H9 (cell line): ENCODE data around the gene DMBT1. TPM values are rescaled to one million over a fixed set of nuclear protein-coding genes. Genes with fewer than 3 reads are reported as not detected.

Source experiments
- DNase-seq: peaks from one replicate; pipeline ENCODE4 v3.0.0-alpha.2; 2017
- H2AFZ ChIP-seq: one replicate; pipeline ENCODE4 v1.6.1; 2013; ENCODE audit warnings: mild to moderate bottlenecking, low read length, control low read depth, moderate library complexity
- H2AK5ac ChIP-seq: 2 replicates; pipeline ENCODE4 v1.6.1; 2013; ENCODE audit warnings: low read length, control low read depth, mixed read lengths; ENCODE audit not compliant: insufficient read length
- H2BK120ac ChIP-seq: one replicate; pipeline ENCODE4 v1.6.1; 2013; ENCODE audit warnings: low read depth, mild to moderate bottlenecking, low read length, control low read depth, inconsistent platforms; ENCODE audit not compliant: poor library complexity, severe bottlenecking
- H2BK12ac ChIP-seq: 2 replicates; pipeline ENCODE4 v1.6.1; 2013; ENCODE audit warnings: low read length, control low read depth, mixed read lengths, low read depth; ENCODE audit not compliant: insufficient read length
- H2BK15ac ChIP-seq: 2 replicates; pipeline ENCODE4 v1.6.1; 2013; ENCODE audit warnings: low read depth, low read length, control low read depth
- H2BK20ac ChIP-seq: one replicate; pipeline ENCODE4 v1.6.1; 2013; ENCODE audit warnings: low read depth, mild to moderate bottlenecking, low read length, control low read depth, inconsistent platforms; ENCODE audit not compliant: poor library complexity, severe bottlenecking
- H2BK5ac ChIP-seq: 2 replicates; pipeline ENCODE4 v1.6.1; 2013; ENCODE audit warnings: low read length, control low read depth, mixed read lengths; ENCODE audit not compliant: insufficient read length
- H3K14ac ChIP-seq: 2 replicates; pipeline ENCODE4 v1.6.1; 2013; ENCODE audit warnings: low read length, control low read depth; ENCODE audit not compliant: insufficient read depth
- H3K18ac ChIP-seq: 2 replicates; pipeline ENCODE4 v1.6.1; 2013; ENCODE audit warnings: low read depth, mild to moderate bottlenecking, mixed read lengths, low read length, control low read depth; ENCODE audit not compliant: insufficient read length
- H3K23ac ChIP-seq: 2 replicates; pipeline ENCODE4 v1.6.1; 2013; ENCODE audit warnings: low read length, control low read depth, mixed read lengths, low read depth; ENCODE audit not compliant: insufficient read length
- H3K23me2 ChIP-seq: 2 replicates; pipeline ENCODE4 v1.6.1; 2013; ENCODE audit warnings: low read depth, mild to moderate bottlenecking, mixed read lengths, low read length, control low read depth; ENCODE audit not compliant: insufficient read length, poor library complexity, severe bottlenecking
- H3K27ac ChIP-seq: 2 replicates; pipeline ENCODE4 v1.5.1; 2013; ENCODE audit warnings: low read length, control low read depth, mixed read lengths, low read depth; ENCODE audit not compliant: insufficient read length
- H3K27me3 ChIP-seq: 2 replicates; pipeline ENCODE4 v1.6.1; 2013; ENCODE audit warnings: low read length, control low read depth, inconsistent platforms; ENCODE audit not compliant: insufficient read depth
- H3K4ac ChIP-seq: 2 replicates; pipeline ENCODE4 v1.6.1; 2013; ENCODE audit warnings: low read depth, mild to moderate bottlenecking, control low read depth, inconsistent platforms, low read length, moderate library complexity
- H3K4me1 ChIP-seq: 2 replicates; pipeline ENCODE4 v1.6.1; 2013; ENCODE audit warnings: low read length, control low read depth, inconsistent platforms; ENCODE audit not compliant: insufficient read depth
- H3K4me2 ChIP-seq: 2 replicates; pipeline ENCODE4 v1.6.1; 2013; ENCODE audit warnings: low read length, control low read depth, mixed read lengths; ENCODE audit not compliant: insufficient read length, insufficient read depth
- H3K56ac ChIP-seq: 2 replicates; pipeline ENCODE4 v1.6.1; 2013; ENCODE audit warnings: low read depth, mild to moderate bottlenecking, mixed read lengths, low read length, control low read depth; ENCODE audit not compliant: insufficient read length
- H3K79me1 ChIP-seq: 2 replicates; pipeline ENCODE4 v1.6.1; 2013; ENCODE audit warnings: low read depth, mild to moderate bottlenecking, moderate library complexity, low read length, control low read depth, inconsistent platforms; ENCODE audit not compliant: insufficient read depth, poor library complexity, severe bottlenecking
- H3K79me2 ChIP-seq: 2 replicates; pipeline ENCODE4 v1.6.1; 2013; ENCODE audit warnings: low read length, control low read depth, inconsistent platforms; ENCODE audit not compliant: insufficient read depth
- H3K9ac ChIP-seq: 2 replicates; pipeline ENCODE4 v1.6.1; 2013; ENCODE audit warnings: low read length, control low read depth, mixed read lengths; ENCODE audit not compliant: insufficient read length; ENCODE audit errors: extremely low read depth
- H3K9me3 ChIP-seq: one replicate; pipeline ENCODE4 v1.6.1; 2013; ENCODE audit warnings: low read depth, low read length, inconsistent platforms; ENCODE audit not compliant: control insufficient read depth
- H3T11ph ChIP-seq: one replicate; pipeline ENCODE4 v1.6.1; 2013; ENCODE audit warnings: mild to moderate bottlenecking, low read length, control low read depth, inconsistent platforms
- H4K20me1 ChIP-seq: one replicate; pipeline ENCODE4 v1.6.1; 2013; ENCODE audit not compliant: control insufficient read depth, insufficient read length, insufficient read depth
- H4K5ac ChIP-seq: 2 replicates; pipeline ENCODE4 v1.6.1; 2013; ENCODE audit warnings: low read depth, mild to moderate bottlenecking, mixed read lengths, low read length, control low read depth; ENCODE audit not compliant: insufficient read length
- H4K8ac ChIP-seq: replicated peaks from 2 replicates; pipeline ENCODE4 v1.6.1; 2013; ENCODE audit warnings: low read length, control low read depth, mixed read lengths, low read depth; ENCODE audit not compliant: insufficient read length
- H4K91ac ChIP-seq: 2 replicates; pipeline ENCODE4 v1.6.1; 2013; ENCODE audit warnings: low read depth, mild to moderate bottlenecking, moderate library complexity, mixed read lengths, low read length, control low read depth; ENCODE audit not compliant: insufficient read length
- H3K27ac Mint-ChIP-seq, 3 experiments: 2 replicates in 2 of 3; 3 replicates in 1 of 3; pipeline ENCODE4 v1.8.0; 2020 to 2021; ENCODE audit warnings: mixed read lengths in 3 of 3, mild to moderate bottlenecking in 1 of 3, moderate library complexity in 1 of 3
- H3K27me3 Mint-ChIP-seq: 2 replicates; pipeline ENCODE4 v1.8.0; 2021; ENCODE audit warnings: low read depth, mild to moderate bottlenecking, moderate library complexity, mixed read lengths
- H3K36me3 Mint-ChIP-seq, 3 experiments: 2 replicates in 2 of 3; 3 replicates in 1 of 3; pipeline ENCODE4 v1.8.0; 2020 to 2021; ENCODE audit warnings: low read depth in 3 of 3, mixed read lengths in 3 of 3; ENCODE audit not compliant: insufficient read depth in 1 of 3
- H3K4me1 Mint-ChIP-seq, 2 experiments: 2 replicates each; pipeline ENCODE4 v1.8.0; 2020; ENCODE audit warnings: mixed read lengths in 2 of 2
- H3K4me3 Mint-ChIP-seq, 2 experiments: 2 replicates in 1 of 2; 3 replicates in 1 of 2; pipeline ENCODE4 v1.8.0; 2020 to 2021; ENCODE audit warnings: mild to moderate bottlenecking in 2 of 2, mixed read lengths in 2 of 2, moderate library complexity in 1 of 2
- H3K9me3 Mint-ChIP-seq, 2 experiments: 2 replicates in 1 of 2; 3 replicates in 1 of 2; pipeline ENCODE4 v1.8.0; 2020; ENCODE audit warnings: mild to moderate bottlenecking in 2 of 2, mixed read lengths in 2 of 2, moderate library complexity in 1 of 2
- WGBS: extraction: QIAGEN DNeasy Blood & Tissue Kit; methylation state at CpG from one replicate; pipeline ENCODE4 v1.1.7; 2013; ENCODE audit warnings: missing lambda C conversion rate, low lambda C conversion rate, mixed read lengths; ENCODE audit not compliant: insufficient read length; ENCODE audit errors: extremely low coverage; 5-methylcytosine and 5-hydroxymethylcytosine counted together
- total RNA-seq: library from RNA; stranded (reverse); gene quantifications from 2 replicates; pipeline ENCODE4 v1.2.1, GENCODE V29; 2021
- TF ChIP-seq, protein P1 (sequence below): fragments of 200-600 bp; sonication (generic); conservative IDR thresholded peaks from 3 replicates; pipeline ENCODE4 v1.8.0; 2021; ENCODE audit warnings: antibody characterized with exemption, mild to moderate bottlenecking

Gene DMBT1
- total RNA-seq, 1 experiment from 2014 or later: 0.04 TPM

DNA sequence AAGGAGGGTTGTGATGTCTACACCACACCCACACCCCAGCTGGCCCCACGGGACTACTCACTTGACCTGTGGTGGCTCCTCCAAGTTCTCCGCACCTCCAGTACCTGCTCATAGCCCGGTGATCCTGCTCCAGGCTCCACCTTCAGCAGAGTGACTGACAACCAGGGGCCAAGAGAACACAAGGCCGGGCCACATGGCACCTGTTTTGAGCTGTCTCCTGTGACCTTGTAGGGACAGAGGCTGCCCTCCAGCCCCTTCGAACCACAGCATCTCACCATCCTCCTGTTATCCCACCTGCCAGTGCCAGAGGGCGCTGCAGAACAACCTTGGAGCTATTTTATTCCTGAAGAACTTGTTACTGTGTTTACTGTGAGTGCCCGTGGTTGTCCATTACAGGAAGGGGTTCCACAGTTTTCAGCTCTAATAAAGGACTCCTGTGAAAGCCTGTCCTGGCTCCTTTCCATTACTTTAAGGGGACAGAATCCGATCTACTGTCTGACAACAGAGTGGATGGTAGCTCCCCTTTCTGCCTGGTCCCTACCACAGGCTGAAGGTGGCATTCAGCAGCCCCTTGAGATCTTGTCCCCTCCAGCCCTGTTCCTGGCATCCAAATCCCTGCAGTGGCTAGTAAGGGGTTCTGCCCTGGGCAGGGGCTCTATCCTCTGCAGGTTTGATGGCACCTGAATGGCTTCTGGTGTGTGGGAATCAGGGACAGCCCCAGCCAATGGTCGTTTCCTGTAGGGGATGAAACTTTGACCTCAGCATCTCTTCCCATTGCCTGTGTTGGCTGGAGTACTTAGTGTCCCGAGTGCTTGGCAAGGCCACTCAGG is 88.3 kb downstream of the DMBT1 start:
- no peak overlapping the region for H3K9ac ChIP-seq
- H3K27ac ChIP-seq: no peak overlapping the region
- H3K23me2 ChIP-seq: no peaks in the 10 kb centered on the region
- no peaks in the 10 kb centered on the region for H3K79me2 ChIP-seq
- H3K14ac ChIP-seq: no peak overlapping the region
- H3K9me3 ChIP-seq: no peaks in the 10 kb centered on the region
- H3K4me1 ChIP-seq: no peaks in the 10 kb centered on the region
- H2BK20ac ChIP-seq: no peak overlapping the region
- no peak overlapping the region for H2BK120ac ChIP-seq
- no peak overlapping the region for H3T11ph ChIP-seq
- Mint-ChIP-seq H3K36me3 (no peaks in the 10 kb centered on the region), H3K27me3 (peaks cover 5% of the 10 kb centered on the region), H3K4me3 (no peak overlapping the region), H3K9me3 (no peaks in the 10 kb centered on the region; a peak in 1 of 5 replicates), H3K27ac (no peak overlapping the region), H3K4me1 (peaks cover 0 to 3% of the 10 kb centered on the region in 2 experiments; a peak in 2 of 4 replicates)
- no peaks in the 10 kb centered on the region for H3K79me1 ChIP-seq
- H2BK5ac ChIP-seq: no peak overlapping the region
- TF ChIP-seq, protein P1, sequence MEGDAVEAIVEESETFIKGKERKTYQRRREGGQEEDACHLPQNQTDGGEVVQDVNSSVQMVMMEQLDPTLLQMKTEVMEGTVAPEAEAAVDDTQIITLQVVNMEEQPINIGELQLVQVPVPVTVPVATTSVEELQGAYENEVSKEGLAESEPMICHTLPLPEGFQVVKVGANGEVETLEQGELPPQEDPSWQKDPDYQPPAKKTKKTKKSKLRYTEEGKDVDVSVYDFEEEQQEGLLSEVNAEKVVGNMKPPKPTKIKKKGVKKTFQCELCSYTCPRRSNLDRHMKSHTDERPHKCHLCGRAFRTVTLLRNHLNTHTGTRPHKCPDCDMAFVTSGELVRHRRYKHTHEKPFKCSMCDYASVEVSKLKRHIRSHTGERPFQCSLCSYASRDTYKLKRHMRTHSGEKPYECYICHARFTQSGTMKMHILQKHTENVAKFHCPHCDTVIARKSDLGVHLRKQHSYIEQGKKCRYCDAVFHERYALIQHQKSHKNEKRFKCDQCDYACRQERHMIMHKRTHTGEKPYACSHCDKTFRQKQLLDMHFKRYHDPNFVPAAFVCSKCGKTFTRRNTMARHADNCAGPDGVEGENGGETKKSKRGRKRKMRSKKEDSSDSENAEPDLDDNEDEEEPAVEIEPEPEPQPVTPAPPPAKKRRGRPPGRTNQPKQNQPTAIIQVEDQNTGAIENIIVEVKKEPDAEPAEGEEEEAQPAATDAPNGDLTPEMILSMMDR: peak; percentile 90
- no peak overlapping the region for H2BK15ac ChIP-seq
- no peak overlapping the region for H2BK12ac ChIP-seq
- no CpG with 5 or more reads among the region's 10 CpGs for WGBS
- no peaks in the 10 kb centered on the region for H3K27me3 ChIP-seq
- H4K5ac ChIP-seq: peak overlapping the region; percentile 15
- no peak overlapping the region for H4K8ac ChIP-seq
- no peak overlapping the region for H3K23ac ChIP-seq
- no peaks in the 10 kb centered on the region for H4K20me1 ChIP-seq
- no peak overlapping the region for H3K4me2 ChIP-seq
- H3K56ac ChIP-seq: no peak overlapping the region
- H3K4ac ChIP-seq: no peak overlapping the region
- H4K91ac ChIP-seq: no peak overlapping the region
- peak; percentile 83 for DNase-seq
- no peak overlapping the region for H2AK5ac ChIP-seq
- no peak overlapping the region for H3K18ac ChIP-seq
- peak overlapping the region; percentile 41 for H2AFZ ChIP-seq
